Kasumi-1 (cell line): ENCODE measurements around the gene USP12.

Source experiments
- DNase-seq, 2 experiments: peaks; one replicate each; lab custom pipeline; 2025; lab: John Stamatoyannopoulos, UW

Gene USP12

GRCh38 chr13:27183561-27184147 is 12.0 kb upstream of the USP12 start:
- no peak for DNase-seq

GRCh38 chr13:27182844-27183497 is 11.4 kb upstream of the USP12 start:
- DNase-seq: no peak

GRCh38 chr13:27182054-27182453 is 10.4 kb upstream of the USP12 start:
- no peak for DNase-seq

GRCh38 chr13:27177852-27178251 is 6.2 kb upstream of the USP12 start:
- no peak for DNase-seq

GRCh38 chr13:27176470-27177410 is 5.1 kb upstream of the USP12 start:
- DNase-seq: no peak

- no peak for DNase-seq
Measured at GRCh38 chr13:27174766-27175455, 3.3 kb upstream of the USP12 start.

GRCh38 chr13:27172495-27172842 is 858 bp upstream of the USP12 start:
- DNase-seq: peak; percentile 46 to 62

GRCh38 chr13:27171827-27172494 is 350 bp upstream of the USP12 start:
- peak; percentile 25 to 38 for DNase-seq

- peak; percentile 2 to 7 for DNase-seq
Measured at GRCh38 chr13:27170516-27171243, 931 bp downstream of the USP12 start.

GRCh38 chr13:27170221-27170515 is 1.4 kb downstream of the USP12 start:
- DNase-seq: peak in 1 of 2 experiments; percentile 3

- no peak for DNase-seq
Measured at GRCh38 chr13:27168906-27169657, 2.5 kb downstream of the USP12 start.

GRCh38 chr13:27168086-27168485 is 3.5 kb downstream of the USP12 start:
- DNase-seq: peak in 1 of 2 experiments; percentile 2

- DNase-seq: no peak
Measured at GRCh38 chr13:27166313-27166712, 5.3 kb downstream of the USP12 start.

- no peak for DNase-seq
Measured at GRCh38 chr13:27161980-27162379, 9.6 kb downstream of the USP12 start.

GRCh38 chr13:27161423-27161822 is 10.2 kb downstream of the USP12 start:
- DNase-seq: no peak

GRCh38 chr13:27160657-27161295 is 10.8 kb downstream of the USP12 start:
- DNase-seq: no peak

- DNase-seq: no peak
Measured at GRCh38 chr13:27159806-27160563, 11.6 kb downstream of the USP12 start.

- no peak for DNase-seq
Measured at GRCh38 chr13:27158335-27158734, 13.3 kb downstream of the USP12 start.
